Raji (cell line): Measurements from ENCODE around the gene NCF4.

ENCODE experiments used
- POLR2A ChIP-seq: IDR thresholded peaks from 2 replicates; pipeline ENCODE4 v1.6.1; 2011; ENCODE audit warnings: low read depth, low read length, control low read depth; ENCODE audit not compliant: insufficient read depth

NCF4 gene

DNA sequence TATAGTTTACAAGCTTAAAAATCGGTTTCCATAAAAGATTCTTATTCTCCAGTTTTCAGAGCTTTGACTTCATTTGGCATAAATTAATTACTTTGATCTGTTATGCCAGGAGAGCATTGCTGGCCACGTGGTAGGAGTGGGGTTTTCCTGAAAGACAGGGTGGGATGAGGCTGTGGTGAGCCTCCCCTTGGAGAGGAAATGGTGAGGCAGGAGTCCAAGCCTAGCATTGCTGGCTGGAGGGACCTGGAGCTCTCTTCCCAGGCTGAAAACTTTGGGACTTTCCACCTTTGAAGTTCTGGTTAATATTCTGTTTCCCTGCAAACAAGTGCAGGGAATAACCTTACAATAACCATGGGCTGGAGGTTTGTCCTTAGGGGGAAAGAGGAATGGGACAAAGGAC lies 31.5 kb downstream of the NCF4 start:
- no peak for TF ChIP-seq POLR2A

DNA sequence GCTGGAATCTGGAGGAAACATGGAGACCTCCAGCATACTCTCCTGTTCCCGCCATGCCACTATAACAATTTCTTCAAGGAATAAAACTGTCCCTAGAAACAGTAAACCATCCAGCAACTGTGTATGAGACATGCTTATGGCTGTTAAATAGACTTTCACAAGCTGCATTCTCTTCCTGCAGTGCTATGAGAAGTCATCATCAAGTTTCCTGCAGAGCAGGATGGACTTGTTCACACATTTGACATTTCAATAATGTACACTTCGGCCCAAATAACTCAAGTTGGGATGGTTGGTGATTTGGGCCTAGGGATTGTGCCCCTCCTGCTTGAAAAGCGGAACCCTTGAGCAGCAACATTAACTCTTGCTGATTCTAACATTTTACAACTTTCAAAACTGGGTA lies 32.5 kb downstream of the NCF4 start:
- TF ChIP-seq POLR2A = no peak

DNA sequence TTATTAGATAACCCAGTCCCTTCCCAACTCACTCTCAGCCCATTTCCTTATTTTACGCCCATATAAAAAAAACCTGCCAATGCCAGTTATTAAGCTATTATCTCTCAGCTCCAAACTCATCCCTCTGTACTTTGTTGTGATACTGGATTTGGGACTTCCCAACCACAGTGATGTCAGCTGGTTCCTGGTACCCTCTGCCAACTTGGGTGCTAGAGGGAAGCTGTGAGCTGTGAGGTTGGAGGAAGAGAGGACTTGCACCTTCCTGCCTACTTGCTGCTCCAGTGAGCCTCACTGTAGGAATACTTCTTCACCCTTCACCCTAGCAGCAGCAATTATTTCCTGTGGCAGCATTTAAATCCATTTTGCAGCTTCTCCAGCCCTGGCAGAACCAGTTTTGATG lies 33.5 kb downstream of the NCF4 start:
- no peak for TF ChIP-seq POLR2A

DNA sequence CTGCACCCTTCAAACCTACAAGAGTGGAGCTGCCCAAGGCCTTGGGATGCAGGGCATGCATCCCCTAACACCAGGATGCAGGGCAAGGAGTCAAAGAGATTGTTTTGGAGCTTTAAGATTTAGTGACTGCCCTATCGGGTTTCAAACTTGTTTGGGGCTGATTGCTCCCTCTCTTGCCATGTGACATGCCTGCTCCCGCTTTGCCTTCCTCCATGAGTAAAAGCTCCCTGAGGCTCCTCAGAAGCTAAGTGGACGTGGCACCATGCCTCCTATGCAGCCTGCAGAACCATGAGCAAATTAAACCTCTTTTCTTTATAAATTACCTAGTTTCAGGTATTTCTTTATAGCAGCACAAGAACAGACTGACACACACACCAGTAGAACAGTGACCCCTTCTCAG lies 36.8 kb downstream of the NCF4 start:
- no peak for TF ChIP-seq POLR2A

DNA sequence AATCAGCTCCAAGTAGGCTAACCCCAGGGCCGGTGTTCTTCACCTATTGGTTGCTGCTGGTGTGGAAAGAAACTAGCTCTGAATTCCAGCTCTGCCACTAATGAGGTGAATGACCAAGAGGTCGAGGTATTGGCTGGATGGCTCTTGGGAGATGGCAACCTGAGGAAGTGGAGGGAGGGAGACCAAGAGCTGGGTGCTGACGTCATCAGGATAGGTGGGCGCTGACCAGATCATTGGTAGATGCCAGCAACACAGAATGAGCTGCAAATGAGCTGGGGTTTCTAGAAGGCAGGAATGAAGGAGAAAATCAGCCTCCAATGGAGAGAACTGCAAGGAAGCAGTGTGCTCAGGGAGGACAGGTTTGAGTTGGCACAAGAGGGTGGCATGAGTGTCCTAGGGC lies 37.9 kb downstream of the NCF4 start:
- TF ChIP-seq POLR2A = no peak

DNA sequence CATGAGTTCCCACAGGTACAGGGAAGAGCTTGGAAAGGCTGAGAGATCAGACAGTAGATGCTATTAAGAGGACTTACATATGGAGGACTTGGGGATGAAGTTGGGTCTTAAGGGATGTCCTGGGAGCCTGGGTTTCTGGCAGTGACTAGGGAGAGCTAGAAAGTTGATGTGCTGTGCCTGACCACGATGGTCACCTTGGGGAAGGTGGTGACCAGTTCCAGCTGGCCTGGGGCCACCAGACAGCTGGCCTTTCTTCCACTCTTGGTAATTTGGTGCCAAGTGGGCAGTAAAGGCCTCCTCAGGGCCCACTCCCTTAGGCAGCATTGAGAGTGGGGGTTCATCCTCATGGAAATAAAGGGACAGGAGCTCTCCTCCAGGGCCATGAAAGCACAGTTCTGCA lies 38.7 kb downstream of the NCF4 start:
- no peak for TF ChIP-seq POLR2A

DNA sequence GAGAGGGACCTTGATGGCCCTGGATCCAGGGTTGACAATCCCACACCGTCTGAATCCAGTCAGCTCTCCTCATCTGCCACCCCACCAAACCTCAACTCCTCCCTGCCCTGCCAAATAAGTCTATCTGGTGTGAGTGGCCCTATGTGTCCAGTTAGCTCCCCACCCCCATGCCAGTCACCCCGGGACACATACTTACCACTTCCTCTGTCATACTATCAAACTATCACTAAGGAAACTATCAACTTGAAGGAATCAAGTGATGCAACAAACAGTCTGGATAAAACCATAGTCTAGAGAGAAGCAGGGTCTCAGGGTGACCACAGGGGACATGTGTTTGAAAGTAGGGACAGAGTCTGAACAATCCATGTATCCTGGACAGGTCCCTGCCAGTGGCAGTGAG lies 39.4 kb downstream of the NCF4 start:
- no peak for TF ChIP-seq POLR2A

DNA sequence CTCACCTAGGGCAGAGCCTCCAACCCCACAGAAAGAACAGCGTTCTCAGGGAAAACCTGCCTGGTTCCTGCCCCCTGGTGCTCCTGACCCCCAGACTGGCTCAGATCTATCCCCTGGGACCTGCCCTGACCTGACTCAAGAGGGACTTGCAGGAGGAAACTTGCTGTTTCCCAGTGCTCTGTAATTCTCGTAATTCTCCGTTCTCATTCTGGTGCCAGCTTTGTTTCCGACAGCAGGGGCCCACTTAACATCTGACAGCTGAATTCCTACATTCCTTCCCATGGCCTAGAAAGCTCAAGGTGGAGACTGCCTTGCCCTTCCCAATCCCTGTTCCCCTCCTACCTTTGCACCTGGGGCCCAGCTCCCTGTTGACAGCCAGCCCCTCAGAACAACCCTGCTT lies 40.1 kb downstream of the NCF4 start:
- TF ChIP-seq POLR2A = no peak

DNA sequence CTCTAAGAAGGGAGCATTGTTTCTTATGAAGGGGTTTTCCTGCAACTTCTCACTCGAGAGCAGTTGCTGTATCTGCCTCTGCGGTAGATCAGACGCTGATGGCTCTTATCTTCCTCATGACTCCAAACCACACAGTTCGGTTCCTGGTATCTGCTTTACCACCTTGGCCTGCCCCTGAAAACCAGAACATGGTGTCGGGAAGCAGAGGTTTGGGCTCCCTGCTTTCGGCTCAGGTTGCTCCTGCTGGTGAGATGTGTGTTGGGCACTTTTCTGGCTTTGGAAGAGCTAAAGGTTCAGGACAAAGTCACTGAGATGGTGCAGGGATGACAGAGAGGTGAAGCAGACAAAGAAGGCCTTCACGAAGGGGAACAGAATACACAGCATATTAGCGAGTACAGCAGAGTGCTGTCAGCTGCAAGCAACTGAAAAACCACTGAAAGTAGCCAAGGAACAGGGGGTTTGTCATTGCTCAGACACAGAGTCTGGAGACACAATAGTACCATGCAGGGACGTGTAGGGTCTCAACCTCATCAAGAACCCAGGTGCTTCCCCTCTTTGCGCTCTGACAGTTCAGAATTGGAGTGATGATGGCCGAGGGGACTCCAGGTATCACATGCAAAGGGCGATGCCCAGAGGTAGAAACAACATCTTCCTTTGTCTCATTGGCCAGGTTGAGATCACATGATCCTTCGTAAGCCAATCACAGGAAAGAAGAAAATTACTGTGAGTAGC lies 40.8 kb downstream of the NCF4 start:
- no peak for TF ChIP-seq POLR2A

DNA sequence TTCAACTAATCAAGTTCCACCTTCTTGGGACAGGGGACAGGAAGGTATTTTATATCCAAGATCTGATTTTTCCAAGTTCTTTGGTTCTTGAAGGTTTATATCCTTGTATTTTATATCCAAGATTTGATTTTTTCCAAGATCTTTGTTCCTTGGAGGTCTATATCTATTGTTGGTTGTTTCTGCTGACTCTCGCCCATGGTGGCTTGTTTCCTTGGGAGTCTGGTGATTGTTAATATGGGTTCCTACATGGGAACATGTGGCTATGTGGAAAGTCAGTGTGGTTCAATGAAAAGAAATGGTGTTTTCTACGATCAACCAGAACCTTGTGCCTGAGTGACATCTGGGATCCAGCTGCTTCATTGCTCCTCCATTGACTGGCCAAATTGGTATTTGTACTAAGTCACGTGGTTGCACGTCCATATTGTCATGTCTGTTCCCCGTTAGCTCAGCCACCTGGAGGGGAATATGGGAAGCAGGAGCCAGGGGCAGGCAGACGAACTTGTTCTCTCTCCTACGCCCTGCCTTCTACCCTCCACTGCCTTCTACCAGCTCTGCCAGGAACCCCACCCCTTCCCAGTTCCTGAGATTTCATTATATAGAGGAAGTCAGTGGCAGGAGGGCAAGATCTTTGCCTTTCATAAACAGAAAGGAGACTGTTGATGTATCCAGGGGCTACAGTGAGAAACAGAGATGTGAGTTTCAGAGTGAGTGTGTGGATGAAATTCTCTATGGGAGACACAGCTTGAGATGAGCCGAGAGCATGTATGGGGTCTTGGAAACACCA lies 41.5 kb downstream of the NCF4 start:
- TF ChIP-seq POLR2A = no peak

DNA sequence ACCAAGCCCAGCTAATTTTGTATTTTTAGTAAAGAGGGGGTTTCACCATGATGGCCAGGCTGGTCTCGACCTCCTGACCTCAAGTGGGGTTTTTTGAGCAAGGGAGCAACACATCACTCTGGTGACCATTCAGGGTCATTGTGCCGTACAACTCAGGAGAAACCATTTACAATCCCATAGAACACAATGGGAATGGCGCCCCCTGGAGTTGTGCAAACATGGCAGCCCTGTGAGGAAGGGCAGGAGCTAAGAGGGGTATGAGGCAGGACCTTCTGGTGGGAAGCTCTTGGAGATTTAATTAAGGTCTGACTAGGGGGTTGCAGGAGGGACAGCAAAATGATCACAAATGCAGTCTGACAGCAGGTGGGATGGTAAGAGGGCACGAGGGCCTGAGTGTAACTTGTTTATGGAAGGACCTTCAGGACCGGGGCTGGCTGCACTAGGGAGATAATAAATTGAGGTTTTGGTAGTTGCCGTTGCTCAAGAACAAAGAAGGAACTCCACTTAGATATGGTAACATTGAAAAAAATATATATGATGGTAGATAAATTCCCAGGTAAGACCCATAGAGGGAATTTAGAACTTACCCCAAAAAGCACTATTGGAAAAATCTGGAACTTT lies 43.6 kb downstream of the NCF4 start:
- TF ChIP-seq POLR2A = no peak

DNA sequence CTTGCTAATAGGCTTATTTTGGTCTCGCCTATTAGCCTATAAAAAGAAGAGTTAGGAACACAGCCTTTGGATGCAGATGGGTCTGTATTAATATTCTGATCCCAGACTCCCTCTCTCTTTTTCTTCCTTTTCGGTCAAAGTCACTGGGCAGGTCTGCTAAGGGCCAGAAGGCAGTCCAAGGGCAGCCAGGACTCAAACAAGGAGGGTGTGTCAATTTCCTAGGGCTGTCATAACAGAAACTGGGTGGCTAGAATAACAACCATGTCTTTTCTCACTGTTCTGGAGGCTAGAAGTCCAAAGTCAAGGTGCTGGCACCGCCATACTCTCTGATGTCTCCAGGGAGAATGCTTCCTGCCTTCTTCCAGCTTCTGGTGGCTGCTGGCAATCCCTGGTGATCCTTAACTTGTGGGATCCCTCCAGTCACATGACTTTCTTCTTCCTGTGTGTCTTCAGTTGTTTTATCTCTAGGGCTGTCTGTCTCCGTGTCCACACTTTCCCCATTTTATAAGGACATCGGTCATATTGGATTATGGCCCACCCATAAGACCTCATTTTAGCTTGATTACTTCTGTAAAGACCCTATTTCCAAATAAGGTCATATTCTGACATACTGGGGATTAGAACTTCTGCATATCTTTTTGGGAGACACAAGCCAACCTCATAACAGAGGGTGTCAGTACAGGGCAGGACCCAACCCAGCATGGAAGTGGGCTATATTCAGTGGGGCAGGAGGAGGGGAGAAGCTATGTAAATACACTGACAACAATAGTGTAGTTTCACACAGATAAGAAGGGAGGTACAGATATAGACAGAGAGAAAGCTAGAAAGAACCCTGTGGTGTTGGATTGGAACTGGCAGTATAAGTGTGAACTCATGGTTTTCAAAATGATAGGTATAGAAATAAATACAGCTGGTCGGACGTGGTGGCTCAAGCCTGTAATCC lies 46.7 kb downstream of the NCF4 start:
- TF ChIP-seq POLR2A = no peak

DNA sequence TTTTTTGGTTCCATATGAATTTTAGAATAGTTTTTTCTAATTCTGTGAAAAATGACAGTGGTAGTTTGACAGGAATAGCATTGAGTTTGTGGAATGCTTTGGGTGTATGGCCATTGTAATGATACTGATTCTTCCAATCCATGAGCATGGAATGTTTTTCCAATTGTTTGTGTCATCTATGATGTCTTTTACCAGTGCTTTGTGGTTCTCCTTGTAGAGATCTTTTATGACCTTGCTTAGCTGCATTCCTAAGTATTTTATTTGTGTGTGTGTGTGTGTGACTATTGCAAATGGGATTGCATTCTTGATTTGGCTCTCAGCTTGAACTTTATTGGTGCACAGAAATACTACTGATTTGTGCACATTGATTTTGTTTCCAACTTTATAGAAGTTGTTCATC lies 49.7 kb downstream of the NCF4 start:
- no peak for TF ChIP-seq POLR2A

DNA sequence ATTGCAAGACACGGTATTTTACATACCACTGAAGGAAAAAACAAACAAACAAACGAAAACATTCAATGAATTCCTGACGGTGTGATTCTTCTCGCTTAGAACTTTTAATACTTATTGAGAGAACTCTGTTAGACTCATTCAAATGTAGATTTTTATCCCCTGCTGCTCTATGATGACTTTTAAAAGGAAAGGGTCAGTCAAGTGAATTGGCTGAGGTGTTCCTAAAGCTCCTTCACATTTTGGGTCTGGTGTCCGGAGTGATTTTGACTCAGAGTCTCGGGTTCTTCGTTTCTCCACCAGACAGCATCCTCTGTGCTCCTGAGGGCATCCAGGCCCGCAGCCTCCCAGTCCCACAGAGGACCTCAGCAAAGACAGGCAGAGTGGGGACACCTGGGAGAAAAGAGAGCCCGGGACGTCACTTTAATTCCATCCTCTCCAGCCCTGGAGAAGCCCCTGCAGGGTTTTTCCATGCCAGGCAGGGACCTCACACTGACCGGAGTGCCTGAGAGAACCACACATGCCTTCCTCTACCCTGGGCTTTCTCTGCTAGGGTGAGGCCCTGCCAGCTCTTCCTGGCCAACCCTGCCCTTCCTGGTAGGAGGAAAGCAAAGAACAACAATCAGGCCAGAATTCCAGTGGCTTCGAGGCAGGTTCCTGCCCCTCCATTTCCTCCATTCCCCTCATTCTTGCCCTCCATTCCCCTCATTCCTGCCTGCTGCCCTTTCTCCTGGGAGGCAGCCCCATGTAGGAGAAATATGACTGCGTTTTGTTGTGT lies 51.3 kb downstream of the NCF4 start:
- TF ChIP-seq POLR2A = no peak

DNA sequence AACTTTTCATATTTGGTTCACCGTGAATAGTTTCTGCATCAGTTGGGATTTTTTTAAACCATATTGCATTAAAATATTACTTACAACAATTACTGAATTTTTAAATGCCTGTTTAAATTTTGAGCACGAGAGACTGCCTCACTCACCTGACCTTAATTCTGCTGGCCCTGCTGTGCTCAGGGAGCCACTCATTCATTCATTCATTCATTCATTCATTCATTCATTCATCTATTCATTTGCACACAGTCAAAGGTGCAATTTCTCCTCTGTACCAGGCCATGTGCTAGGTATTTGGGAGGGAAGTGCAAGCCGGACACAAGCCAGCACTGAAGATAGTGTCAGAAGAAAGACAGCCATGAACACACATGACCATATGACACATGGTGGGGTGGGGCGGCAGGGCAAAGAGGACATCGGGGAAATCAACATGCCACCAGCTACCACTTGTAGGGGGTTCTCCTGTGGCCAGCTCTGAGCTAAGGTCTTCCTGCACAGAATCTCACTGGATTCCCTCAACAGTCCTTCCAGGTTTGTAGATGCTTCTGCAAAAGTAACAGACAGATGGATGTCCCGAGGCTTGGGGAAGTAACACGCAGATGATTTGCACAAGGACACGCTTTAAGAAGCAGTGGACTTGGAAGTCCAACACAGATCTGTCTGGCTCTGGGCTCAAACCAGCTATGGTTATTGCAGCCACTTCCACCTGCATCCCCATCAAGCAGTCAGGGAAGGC lies 52.1 kb downstream of the NCF4 start:
- no peak for TF ChIP-seq POLR2A
